Astrocyte of the hippocampus (primary cell): ENCODE measurements around the gene PYDC1.
"Not testable (repeated sequence)": the region's sequence is repeated elsewhere in the genome, so short reads cannot be mapped to it uniquely, and the experiment has no call there.

Experiments used
- DNase-seq: peaks from one replicate; pipeline ENCODE4 v3.0.0; 2011; ENCODE audit warnings: low read depth, low spot score

PYDC1 gene

GRCh38 chr16:31223044-31223443, 6.1 kb upstream of the PYDC1 start:
- no peak for DNase-seq

GRCh38 chr16:31221357-31222160, 4.6 kb upstream of the PYDC1 start:
- no peak for DNase-seq

GRCh38 chr16:31219154-31219741, 2.3 kb upstream of the PYDC1 start:
- DNase-seq = no peak

- no peak for DNase-seq
Measured at GRCh38 chr16:31217136-31217530, 198 bp upstream of the PYDC1 start.

- peak; percentile 70 for DNase-seq
Measured at GRCh38 chr16:31215287-31216162, 1.4 kb downstream of the PYDC1 start.

GRCh38 chr16:31214708-31215286, 2.1 kb downstream of the PYDC1 start:
- DNase-seq = peak; percentile 35

- DNase-seq = no peak
Measured at GRCh38 chr16:31213877-31214707, 2.8 kb downstream of the PYDC1 start, which contains the start of gene TRIM72. TSS of gene TRIM72 (plus strand) at chr16:31214119. CDS start at chr16:31214739, 620 bp downstream.

GRCh38 chr16:31213342-31213741, 3.6 kb downstream of the PYDC1 start:
- no peak for DNase-seq

- DNase-seq = no peak
Measured at GRCh38 chr16:31206776-31207175, 10.2 kb downstream of the PYDC1 start.

- DNase-seq = no peak
Measured at GRCh38 chr16:31204871-31205666, 11.9 kb downstream of the PYDC1 start.

- DNase-seq = peak; percentile 62
Measured at GRCh38 chr16:31202414-31203375, 14.2 kb downstream of the PYDC1 start, which contains the start of gene PYCARD. TSS of gene PYCARD (minus strand) at chr16:31202760. CDS start at chr16:31202690, 70 bp downstream.

- DNase-seq = peak; percentile 39
Measured at GRCh38 chr16:31201582-31202413, 15.1 kb downstream of the PYDC1 start.

- DNase-seq = no peak
Measured at GRCh38 chr16:31200821-31201568, 15.9 kb downstream of the PYDC1 start.

GRCh38 chr16:31200111-31200510, 16.8 kb downstream of the PYDC1 start:
- not testable (repeated sequence) for DNase-seq

- no peak for DNase-seq
Measured at GRCh38 chr16:31199430-31200041, 17.4 kb downstream of the PYDC1 start.

GRCh38 chr16:31198207-31198882, 18.6 kb downstream of the PYDC1 start:
- DNase-seq = no peak
